Suprapubic skin (tissue), 4 donors: ENCODE measurements around the gene HMG20A.

Source experiments
- CTCF ChIP-seq, 2 donors: fragments of 200-600 bp in 1 of 2; fragments of 450-650 bp in 1 of 2; sonication (generic) in 1 of 2; IDR thresholded peaks; one replicate each; pipeline ENCODE4 v1.5.1; 2016 to 2019; ENCODE audit warnings: antibody characterized with exemption in 2 of 2, mild to moderate bottlenecking in 1 of 2, moderate library complexity in 1 of 2
- POLR2A ChIP-seq, 2 donors: fragments of 450-650 bp; IDR thresholded peaks; one replicate each; pipeline ENCODE4 v1.6.1; 2017; ENCODE audit warnings: antibody characterized with exemption in 2 of 2, mild to moderate bottlenecking in 2 of 2, moderate library complexity in 2 of 2
- POLR2AphosphoS5 ChIP-seq, 3 donors: sonication (generic); formaldehyde crosslinking; IDR thresholded peaks; one replicate each; pipeline ENCODE4 v1.6.1; 2017; ENCODE audit warnings: antibody characterized with exemption in 3 of 3

GRCh38 chr15:77504306-77504705 is 83.6 kb downstream of the HMG20A start:
- TF ChIP-seq POLR2A (IDR thresholded peaks at IDR 0.05) (no peak), CTCF (IDR thresholded peaks at IDR 0.05) (no peak), POLR2AphosphoS5 (IDR thresholded peaks at IDR 0.05) (no peak)
